GM23338 (cell line): ENCODE data around the gene HTR2B.

Source experiments
- CTCF ChIP-seq, 2 experiments: fragments of 200-600 bp in 1 of 2; sonication (generic) in 1 of 2; conservative IDR thresholded peaks; 2 replicates each; pipeline versions ENCODE4 v1.5.1 to v1.6.1; 2016 to 2017; ENCODE audit warnings: antibody characterized with exemption in 2 of 2, low read depth in 2 of 2, mild to moderate bottlenecking in 2 of 2, moderate library complexity in 1 of 2
- JUNB ChIP-seq: IDR thresholded peaks from one replicate; pipeline ENCODE4 v1.6.1; 2016; ENCODE audit warnings: antibody characterized with exemption; ENCODE audit not compliant: unreplicated experiment
- POLR2AphosphoS5 ChIP-seq: IDR thresholded peaks from 2 replicates; pipeline ENCODE4 v1.6.1; 2016; ENCODE audit warnings: antibody characterized with exemption, low read depth
- REST ChIP-seq: IDR thresholded peaks from one replicate; pipeline ENCODE4 v1.6.1; 2018; ENCODE audit warnings: antibody characterized with exemption; ENCODE audit not compliant: unreplicated experiment
- STAT1 ChIP-seq: IDR thresholded peaks from one replicate; pipeline ENCODE4 v1.6.1; 2016; ENCODE audit warnings: antibody characterized with exemption; ENCODE audit not compliant: unreplicated experiment
- ZNF331 ChIP-seq: fragments of 250-450 bp; sonication (Bioruptor Pico); IDR thresholded peaks from 2 replicates; pipeline ENCODE4 v1.5.0; 2020; ENCODE audit warnings: low read depth, mild to moderate bottlenecking, moderate library complexity

GRCh38 chr2:231169488-231169887 lies 44.6 kb upstream of the HTR2B start:
- no peak for TF ChIP-seq CTCF (conservative IDR thresholded peaks at IDR 0.05; ENCODE audit: low read depth in 2 of 2)
- TF ChIP-seq STAT1: no peak
- TF ChIP-seq REST: no peak
- no peak for TF ChIP-seq JUNB
- no peak for TF ChIP-seq POLR2AphosphoS5
- TF ChIP-seq ZNF331 (CRISPR knock-in tag): no peak
